H1 (cell line): ENCODE results near the gene ARCN1. TPM values are rescaled to one million over a fixed set of nuclear protein-coding genes. Genes with fewer than 3 reads are reported as not detected.

ENCODE experiments used
- HDAC2 ChIP-seq, 2 experiments: fragments of 300-600 bp in 1 of 2; sonication (generic) in 1 of 2; IDR thresholded peaks; 2 replicates each; pipeline ENCODE4 v1.6.1; 2011 to 2012; ENCODE audit warnings: low read depth in 2 of 2, low read length in 2 of 2, mild to moderate bottlenecking in 2 of 2, moderate library complexity in 2 of 2, borderline replicate concordance in 1 of 2, inconsistent platforms in 1 of 2
- KDM5A ChIP-seq: fragments of 200-600 bp; IDR thresholded peaks from 2 replicates; pipeline ENCODE4 v1.7.1; 2012; ENCODE audit warnings: mild to moderate bottlenecking, low read length, inconsistent platforms, mixed read lengths
- NANOG ChIP-seq: IDR thresholded peaks from 2 replicates; pipeline ENCODE4 v1.6.1; 2011; ENCODE audit warnings: low read length, low read depth, mild to moderate bottlenecking, inconsistent platforms; ENCODE audit not compliant: insufficient read depth, poor library complexity, severe bottlenecking
- SP1 ChIP-seq: IDR thresholded peaks from 2 replicates; pipeline ENCODE4 v1.6.1; 2011; ENCODE audit warnings: low read depth, low read length
- SUZ12 ChIP-seq: fragments of 200-600 bp; sonication (generic); IDR thresholded peaks from 2 replicates; pipeline ENCODE4 v1.6.1; 2012; ENCODE audit warnings: mild to moderate bottlenecking, inconsistent platforms, low read length, moderate library complexity, mixed read lengths
- TBP ChIP-seq: IDR thresholded peaks from 2 replicates; pipeline ENCODE4 v1.6.1; 2011; ENCODE audit warnings: low read depth, low read length, improper control_type of control experiment
- polyA plus RNA-seq, 7 experiments: library from polyadenylated mRNA; depleted of rRNA in 3 of 7; stranded (reverse) in 5 of 7; unstranded in 2 of 7; fragments of >200 nt in 5 of 7; fragments of 200-250 nt in 2 of 7; gene quantifications; 1 replicate in 5 of 7; 2 replicates in 1 of 7; 4 replicates in 1 of 7; pipeline versions ENCODE4 v1.2.1 to v1.2.3, GENCODE V29; 2011 to 2013; ENCODE audit warnings: missing spikeins in 2 of 7, mixed read lengths in 2 of 7
- total RNA-seq: library from RNA; stranded (reverse); fragmentation: NEBNext Ultra II Directional; extraction: Animal tissue kit (Norgen Biotek cat#: 25700); gene quantifications from 2 replicates; pipeline ENCODE4 v1.2.1, GENCODE V29; 2021

ARCN1 gene
- total and polyA plus RNA-seq, 2 of the 8 experiments (the other 6 are each of a cell fraction or from before 2014, with no cell fraction given), result 132 to 146 TPM

DNA sequence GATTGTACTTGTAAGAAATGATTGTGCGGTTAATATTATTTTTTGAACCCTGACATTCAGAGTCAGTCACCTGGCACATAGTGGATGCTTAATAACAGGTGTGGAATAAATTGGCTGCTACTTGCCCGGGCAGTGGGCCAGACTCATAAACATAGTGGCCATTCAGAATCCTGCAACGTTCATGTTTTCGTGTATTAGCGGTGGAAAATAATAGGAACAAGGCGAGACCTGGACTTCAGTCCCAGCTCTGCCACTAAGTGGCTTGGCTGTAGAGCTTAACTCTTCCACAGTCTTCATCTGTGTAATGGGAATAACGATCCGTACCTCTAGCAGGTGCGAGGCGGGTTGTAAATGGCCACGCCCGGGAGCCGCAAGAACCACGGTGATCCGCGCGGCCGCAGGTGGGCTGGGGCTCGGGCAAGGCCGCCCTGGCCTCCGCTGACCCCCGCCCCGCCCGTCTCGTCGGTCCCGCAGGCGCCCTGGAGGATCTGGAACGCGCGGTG, 42.0 kb upstream of the ARCN1 start (continued):
- TF ChIP-seq TBP (no peak), NANOG (no peak), KDM5A (no peak), SUZ12 (no peak), SP1 (no peak), HDAC2 (IDR thresholded peaks at IDR 0.05; ENCODE audit: borderline replicate concordance in 1 of 2, low read depth in 2 of 2, low read length in 2 of 2) (no peak)
